LNCaP clone FGC (cell line): ENCODE results near the gene FBN3.

Experiments
- DNase-seq: peaks from one replicate; pipeline ENCODE4 v3.0.0-alpha.2; 2011; ENCODE audit warnings: low read depth
- H3K4me3 ChIP-seq: 2 replicates; pipeline ENCODE4 v1.5.1; 2011; ENCODE audit warnings: mild to moderate bottlenecking, low read depth, low read length, control low read depth
- TF ChIP-seq, protein P1 (sequence below): IDR thresholded peaks from 2 replicates; pipeline ENCODE4 v1.5.1; 2012; ENCODE audit warnings: mild to moderate bottlenecking; ENCODE audit not compliant: control insufficient read depth, insufficient read depth; ENCODE audit errors: extremely low read depth

Gene FBN3

DNA sequence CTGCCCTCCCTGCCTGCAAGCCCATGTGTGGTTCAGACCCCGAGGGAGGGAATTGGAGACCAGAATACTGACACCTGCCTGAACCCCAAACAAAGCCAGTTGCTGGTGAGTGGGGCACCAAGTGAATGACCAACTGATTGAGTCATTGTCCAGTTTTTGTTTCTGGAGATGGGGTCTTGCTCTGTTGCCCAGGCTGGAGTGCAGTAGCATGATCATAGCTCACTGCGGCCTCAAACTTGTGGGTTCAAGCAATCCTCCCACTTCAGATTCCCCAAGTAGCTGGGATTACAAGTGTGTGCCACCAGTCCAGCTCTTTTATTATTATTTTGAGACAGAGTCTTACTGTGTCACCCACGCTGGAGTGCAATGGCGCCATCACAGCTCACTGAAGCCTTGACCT is 92.9 kb downstream of the FBN3 start:
- no peak for DNase-seq
- TF ChIP-seq, protein P1, sequence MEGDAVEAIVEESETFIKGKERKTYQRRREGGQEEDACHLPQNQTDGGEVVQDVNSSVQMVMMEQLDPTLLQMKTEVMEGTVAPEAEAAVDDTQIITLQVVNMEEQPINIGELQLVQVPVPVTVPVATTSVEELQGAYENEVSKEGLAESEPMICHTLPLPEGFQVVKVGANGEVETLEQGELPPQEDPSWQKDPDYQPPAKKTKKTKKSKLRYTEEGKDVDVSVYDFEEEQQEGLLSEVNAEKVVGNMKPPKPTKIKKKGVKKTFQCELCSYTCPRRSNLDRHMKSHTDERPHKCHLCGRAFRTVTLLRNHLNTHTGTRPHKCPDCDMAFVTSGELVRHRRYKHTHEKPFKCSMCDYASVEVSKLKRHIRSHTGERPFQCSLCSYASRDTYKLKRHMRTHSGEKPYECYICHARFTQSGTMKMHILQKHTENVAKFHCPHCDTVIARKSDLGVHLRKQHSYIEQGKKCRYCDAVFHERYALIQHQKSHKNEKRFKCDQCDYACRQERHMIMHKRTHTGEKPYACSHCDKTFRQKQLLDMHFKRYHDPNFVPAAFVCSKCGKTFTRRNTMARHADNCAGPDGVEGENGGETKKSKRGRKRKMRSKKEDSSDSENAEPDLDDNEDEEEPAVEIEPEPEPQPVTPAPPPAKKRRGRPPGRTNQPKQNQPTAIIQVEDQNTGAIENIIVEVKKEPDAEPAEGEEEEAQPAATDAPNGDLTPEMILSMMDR, result no peak
- H3K4me3 ChIP-seq, result no peak overlapping the region

DNA sequence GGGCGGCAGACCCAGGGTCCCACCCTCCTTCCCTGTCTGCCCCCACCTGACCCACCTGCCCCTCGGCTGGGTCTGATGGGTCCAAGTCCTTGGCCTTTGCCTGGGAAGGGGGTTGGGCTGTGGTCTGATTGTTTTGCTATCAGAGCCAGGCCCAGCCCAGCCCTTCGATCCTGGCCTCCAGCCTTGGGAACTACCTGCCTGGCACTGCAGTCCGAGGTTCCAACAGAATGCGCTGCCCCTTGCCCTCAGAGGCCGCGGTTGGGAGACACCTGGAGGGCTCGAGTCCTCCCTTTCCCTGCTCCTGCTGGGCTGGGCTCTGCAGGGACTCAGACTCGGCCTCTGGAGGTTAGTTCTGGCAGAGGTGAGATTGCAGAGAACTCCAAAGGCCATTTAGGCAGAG is 95.2 kb downstream of the FBN3 start:
- DNase-seq, result no peak
- TF ChIP-seq, protein P1, result no peak
- no peak overlapping the region for H3K4me3 ChIP-seq

DNA sequence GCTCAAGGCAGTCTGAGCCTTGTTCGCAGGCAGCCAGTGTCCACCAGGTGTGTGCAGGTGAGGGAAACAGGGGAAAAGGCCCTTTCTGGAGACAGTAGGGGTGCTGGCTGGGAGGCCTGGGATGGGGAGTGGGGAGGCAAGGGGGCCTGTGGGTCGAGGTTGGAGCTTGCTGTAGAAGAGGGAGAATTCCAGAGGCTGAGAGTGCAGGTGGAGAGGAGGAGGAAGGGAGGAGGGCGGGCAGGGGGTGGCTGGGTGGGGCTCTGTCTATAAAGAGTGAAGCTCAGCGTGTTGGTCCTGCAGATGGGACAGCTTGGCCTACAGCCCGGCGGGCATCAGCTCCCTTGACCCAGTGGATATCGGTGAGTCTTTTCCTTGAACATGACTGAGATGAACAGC is 96.9 kb downstream of the FBN3 start, which contains the start of gene CCL25:
CCL25 (plus strand) TSS at position 297 of the 396 bp plus-strand sequence. CDS start 290 bp downstream, outside the sequence.
- TF ChIP-seq, protein P1, result no peak
- no peak for DNase-seq

DNA sequence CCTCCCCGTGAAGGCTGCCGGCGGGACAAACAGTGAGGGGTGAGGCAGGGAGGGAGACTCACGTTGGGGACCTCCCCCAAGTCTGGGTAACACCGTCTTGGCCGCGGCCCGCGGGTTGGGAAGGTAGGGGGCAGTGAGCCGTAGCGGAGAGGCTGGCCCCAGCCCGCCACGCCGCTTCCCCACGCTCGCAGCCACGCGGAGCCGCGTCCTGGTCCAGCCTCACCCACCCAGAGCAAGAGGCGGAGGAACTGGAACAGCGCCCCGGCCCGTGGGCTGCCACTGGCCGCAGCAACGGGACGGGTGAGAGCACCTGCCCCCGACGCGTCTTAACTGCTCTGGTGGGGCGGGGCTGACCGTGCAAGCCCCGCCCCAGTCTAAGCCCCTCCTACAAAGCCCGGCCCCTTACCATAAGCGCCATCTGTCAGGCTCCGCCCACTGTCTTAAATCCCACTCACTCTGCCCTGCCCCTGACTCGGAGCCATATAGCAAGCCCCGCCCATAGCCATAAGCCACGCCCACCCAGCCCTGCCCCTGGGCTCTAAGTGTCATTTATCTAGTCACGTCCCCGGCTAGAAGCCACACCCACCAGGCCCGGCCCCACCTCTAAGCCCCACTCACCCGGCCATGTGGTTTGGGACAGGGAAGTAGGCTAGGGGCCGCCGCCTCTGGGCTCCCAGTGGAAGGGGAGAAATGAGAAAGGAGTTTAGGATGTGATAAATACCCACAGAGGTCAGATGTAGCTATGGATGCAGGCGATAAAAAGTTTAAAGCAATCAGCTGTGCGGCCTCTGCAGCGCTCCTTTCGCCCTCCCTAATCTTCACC is 98.9 kb downstream of the FBN3 start:
- no peak overlapping the region for H3K4me3 ChIP-seq
- DNase-seq, result no peak
- TF ChIP-seq, protein P1, result no peak

More for the DNA sequence above, 96.9 kb downstream of the FBN3 start, which contains the start of gene CCL25:
- H3K4me3 ChIP-seq, result no peak within 1 kb of the TSS

DNA sequence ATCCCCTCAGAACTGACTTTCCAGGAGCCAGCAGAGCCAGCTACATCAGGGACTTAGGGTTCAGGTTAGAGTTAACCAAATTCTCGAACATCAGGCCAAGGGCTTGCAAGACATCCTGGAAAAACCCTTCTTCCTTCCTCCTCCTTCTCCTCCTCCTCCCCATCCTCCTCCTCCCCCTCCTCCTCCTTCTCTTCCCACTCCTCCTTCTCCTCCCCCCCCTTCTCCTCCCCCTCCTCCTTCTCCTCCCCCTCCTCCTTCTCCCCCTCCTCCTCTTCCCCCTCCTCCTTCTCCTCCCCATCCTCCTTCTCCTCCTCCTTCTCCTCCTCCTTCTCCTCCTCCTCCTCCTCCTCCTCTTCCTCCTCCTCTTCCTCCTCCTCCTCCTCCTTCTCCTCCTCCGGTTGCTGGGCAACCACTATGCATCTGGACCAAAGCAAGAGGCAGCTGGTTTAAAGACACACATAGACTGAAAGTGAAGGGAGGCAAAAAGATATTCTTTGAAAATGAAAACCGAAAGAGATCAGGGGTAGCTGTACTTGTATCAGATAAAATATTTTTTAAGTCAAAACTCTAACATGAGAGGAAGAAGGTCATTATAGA is 102.7 kb downstream of the FBN3 start:
- DNase-seq, result no peak
- TF ChIP-seq, protein P1, result no peak
- no peak overlapping the region for H3K4me3 ChIP-seq

DNA sequence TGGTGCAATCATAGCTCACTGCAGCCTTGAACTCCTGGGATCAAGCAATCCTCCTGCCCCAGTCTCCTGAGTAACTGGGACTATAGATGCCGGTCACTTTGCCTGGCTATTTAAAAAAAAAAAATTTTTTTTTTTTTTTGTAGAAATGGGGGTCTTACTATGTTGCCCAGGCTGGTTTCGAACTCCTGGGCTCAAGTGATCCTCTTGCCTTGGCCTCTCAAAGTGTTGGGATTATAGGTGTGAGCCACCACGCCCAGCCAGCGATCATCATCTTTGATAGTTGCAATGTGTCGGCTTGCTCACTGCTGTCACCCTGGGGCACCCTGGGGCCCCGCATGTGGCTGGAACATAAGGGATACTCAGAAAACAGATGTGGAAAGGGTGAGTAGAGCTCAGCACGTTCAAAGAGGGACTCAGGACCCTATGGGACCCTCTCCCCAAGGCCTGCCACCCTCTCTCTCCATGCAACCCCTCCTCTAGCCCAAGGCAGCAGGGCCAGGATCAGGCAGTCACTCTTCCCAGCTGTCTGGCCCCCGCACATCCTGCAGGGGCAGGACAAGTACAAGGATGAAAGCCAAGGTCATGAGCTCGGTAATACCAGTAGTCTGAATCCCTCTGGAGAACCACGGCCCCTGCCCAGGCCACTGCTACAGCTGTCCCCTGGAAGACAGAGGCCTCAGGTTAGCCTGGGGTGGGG is 103.4 kb downstream of the FBN3 start:
- TF ChIP-seq, protein P1, result no peak
- no peak for DNase-seq
- no peak overlapping the region for H3K4me3 ChIP-seq
